K562 (cell line): Measurements from ENCODE around the gene HECW1.

Experiments
- CTCF ChIP-seq, 3 experiments: IDR thresholded peaks in 2 of 3; conservative IDR thresholded peaks in 1 of 3; 2 replicates each; pipeline ENCODE4 v1.5.1; 2011 to 2012; ENCODE audit warnings: low read length in 3 of 3, mild to moderate bottlenecking in 3 of 3, control low read depth in 2 of 3, improper control_type of control experiment in 1 of 3, inconsistent platforms in 1 of 3, low read depth in 1 of 3, mixed read lengths in 1 of 3, moderate library complexity in 1 of 3; ENCODE audit not compliant: insufficient read depth in 2 of 3
- HNRNPUL1 ChIP-seq: fragments of 200-400 bp; formaldehyde crosslinking; IDR thresholded peaks from 2 replicates; pipeline ENCODE4 v1.6.1; 2017; ENCODE audit warnings: low read length
- TEAD4 ChIP-seq, 2 experiments: sonication (generic) in 1 of 2; formaldehyde crosslinking in 1 of 2; IDR thresholded peaks; 2 replicates each; pipeline versions ENCODE4 v1.6.1 to v1.8.0; 2012 to 2022; ENCODE audit warnings: borderline replicate concordance in 1 of 2, inconsistent platforms in 1 of 2, low read length in 1 of 2, mild to moderate bottlenecking in 1 of 2, missing genetic modification reagents in 1 of 2
- ZNF146 ChIP-seq: IDR thresholded peaks from one replicate; pipeline ENCODE4 v1.6.1; 2018; ENCODE audit warnings: missing compliant biosample characterization; ENCODE audit not compliant: unreplicated experiment
- TF ChIP-seq, protein P1 (sequence below), 2 experiments: fragments of 450-650 bp; formaldehyde crosslinking in 1 of 2; IDR thresholded peaks; 2 replicates each; pipeline versions ENCODE4 v1.4.0 to v1.6.1; 2014 to 2020; ENCODE audit warnings: mild to moderate bottlenecking in 2 of 2, borderline replicate concordance in 1 of 2, low read depth in 1 of 2
- TF ChIP-seq, protein P2 (sequence below): sonication (generic); formaldehyde crosslinking; IDR thresholded peaks from 2 replicates; pipeline ENCODE4 v1.9.0; 2022; ENCODE audit warnings: mild to moderate bottlenecking, missing genetic modification reagents

DNA sequence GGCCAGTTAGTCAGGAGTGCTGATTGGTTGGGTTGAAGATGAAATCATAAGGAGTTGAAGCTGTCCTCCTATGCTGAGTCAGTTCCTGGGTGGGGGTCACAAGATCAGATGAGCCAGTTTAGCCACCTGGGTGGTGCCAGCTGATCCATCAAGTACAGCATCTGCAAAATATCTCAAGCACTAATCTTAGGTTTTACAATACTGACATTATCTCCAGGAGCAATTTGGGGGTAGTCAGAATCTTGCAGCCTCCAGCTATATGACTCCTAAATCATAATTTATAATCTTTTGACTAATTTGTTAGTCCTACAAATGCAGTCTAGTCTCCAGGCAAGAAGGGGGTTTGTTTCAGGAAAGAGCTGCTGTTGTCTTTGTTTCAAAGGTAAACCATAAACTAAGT lies 286.4 kb downstream of the HECW1 start:
- TF ChIP-seq, protein P1, sequence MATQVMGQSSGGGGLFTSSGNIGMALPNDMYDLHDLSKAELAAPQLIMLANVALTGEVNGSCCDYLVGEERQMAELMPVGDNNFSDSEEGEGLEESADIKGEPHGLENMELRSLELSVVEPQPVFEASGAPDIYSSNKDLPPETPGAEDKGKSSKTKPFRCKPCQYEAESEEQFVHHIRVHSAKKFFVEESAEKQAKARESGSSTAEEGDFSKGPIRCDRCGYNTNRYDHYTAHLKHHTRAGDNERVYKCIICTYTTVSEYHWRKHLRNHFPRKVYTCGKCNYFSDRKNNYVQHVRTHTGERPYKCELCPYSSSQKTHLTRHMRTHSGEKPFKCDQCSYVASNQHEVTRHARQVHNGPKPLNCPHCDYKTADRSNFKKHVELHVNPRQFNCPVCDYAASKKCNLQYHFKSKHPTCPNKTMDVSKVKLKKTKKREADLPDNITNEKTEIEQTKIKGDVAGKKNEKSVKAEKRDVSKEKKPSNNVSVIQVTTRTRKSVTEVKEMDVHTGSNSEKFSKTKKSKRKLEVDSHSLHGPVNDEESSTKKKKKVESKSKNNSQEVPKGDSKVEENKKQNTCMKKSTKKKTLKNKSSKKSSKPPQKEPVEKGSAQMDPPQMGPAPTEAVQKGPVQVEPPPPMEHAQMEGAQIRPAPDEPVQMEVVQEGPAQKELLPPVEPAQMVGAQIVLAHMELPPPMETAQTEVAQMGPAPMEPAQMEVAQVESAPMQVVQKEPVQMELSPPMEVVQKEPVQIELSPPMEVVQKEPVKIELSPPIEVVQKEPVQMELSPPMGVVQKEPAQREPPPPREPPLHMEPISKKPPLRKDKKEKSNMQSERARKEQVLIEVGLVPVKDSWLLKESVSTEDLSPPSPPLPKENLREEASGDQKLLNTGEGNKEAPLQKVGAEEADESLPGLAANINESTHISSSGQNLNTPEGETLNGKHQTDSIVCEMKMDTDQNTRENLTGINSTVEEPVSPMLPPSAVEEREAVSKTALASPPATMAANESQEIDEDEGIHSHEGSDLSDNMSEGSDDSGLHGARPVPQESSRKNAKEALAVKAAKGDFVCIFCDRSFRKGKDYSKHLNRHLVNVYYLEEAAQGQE (IDR thresholded peaks at IDR 0.05; ENCODE audit: borderline replicate concordance) = no peak
- TF ChIP-seq, protein P1 (CRISPR knock-in tag; IDR thresholded peaks at IDR 0.05; ENCODE audit: low read depth) = no peak
- TF ChIP-seq TEAD4 (IDR thresholded peaks at IDR 0.05; ENCODE audit: low read length) = no peak
- TF ChIP-seq TEAD4 (CRISPR knock-in tag; IDR thresholded peaks at IDR 0.05; ENCODE audit: borderline replicate concordance) = no peak
- TF ChIP-seq, protein P2, sequence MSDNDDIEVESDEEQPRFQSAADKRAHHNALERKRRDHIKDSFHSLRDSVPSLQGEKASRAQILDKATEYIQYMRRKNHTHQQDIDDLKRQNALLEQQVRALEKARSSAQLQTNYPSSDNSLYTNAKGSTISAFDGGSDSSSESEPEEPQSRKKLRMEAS = no peak
- no peak for TF ChIP-seq ZNF146 (CRISPR knock-in tag)
- TF ChIP-seq CTCF (IDR thresholded peaks at IDR 0.05 in 2 of 3, conservative IDR thresholded peaks at IDR 0.05 in 1 of 3; ENCODE audit: insufficient read depth in 2 of 3, low read depth in 1 of 3, low read length in 3 of 3) = no peak
- no peak for TF ChIP-seq HNRNPUL1
